ENCODE data around the gene SLF2.

DNA sequence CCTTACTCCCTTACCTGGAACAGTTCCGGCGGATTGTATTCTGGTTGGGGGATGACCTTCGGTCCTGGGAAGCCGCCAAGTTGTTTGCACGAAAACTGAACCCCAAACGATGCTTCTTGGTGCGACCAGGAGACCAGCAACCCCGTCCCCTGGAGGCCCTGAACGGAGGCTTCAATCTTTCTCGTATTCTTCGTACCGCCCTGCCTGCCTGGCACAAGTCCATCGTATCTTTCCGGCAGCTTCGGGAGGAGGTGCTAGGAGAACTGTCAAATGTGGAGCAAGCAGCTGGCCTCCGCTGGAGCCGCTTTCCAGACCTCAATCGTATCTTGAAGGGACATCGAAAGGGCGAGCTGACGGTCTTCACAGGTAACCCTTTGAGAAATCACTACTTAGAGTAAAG lies 76.3 kb downstream of the SLF2 start:
- TF ChIP-seq, protein P1, sequence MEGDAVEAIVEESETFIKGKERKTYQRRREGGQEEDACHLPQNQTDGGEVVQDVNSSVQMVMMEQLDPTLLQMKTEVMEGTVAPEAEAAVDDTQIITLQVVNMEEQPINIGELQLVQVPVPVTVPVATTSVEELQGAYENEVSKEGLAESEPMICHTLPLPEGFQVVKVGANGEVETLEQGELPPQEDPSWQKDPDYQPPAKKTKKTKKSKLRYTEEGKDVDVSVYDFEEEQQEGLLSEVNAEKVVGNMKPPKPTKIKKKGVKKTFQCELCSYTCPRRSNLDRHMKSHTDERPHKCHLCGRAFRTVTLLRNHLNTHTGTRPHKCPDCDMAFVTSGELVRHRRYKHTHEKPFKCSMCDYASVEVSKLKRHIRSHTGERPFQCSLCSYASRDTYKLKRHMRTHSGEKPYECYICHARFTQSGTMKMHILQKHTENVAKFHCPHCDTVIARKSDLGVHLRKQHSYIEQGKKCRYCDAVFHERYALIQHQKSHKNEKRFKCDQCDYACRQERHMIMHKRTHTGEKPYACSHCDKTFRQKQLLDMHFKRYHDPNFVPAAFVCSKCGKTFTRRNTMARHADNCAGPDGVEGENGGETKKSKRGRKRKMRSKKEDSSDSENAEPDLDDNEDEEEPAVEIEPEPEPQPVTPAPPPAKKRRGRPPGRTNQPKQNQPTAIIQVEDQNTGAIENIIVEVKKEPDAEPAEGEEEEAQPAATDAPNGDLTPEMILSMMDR (IDR thresholded peaks at IDR 0.05), result no peak
- TF ChIP-seq POLR2A (IDR thresholded peaks at IDR 0.05), result no peak

Data from prostate gland (tissue), 2 donors.